Measurements from ENCODE around the gene VARS2. TPM values are rescaled to one million over a fixed set of nuclear protein-coding genes. Genes with fewer than 3 reads are reported as not detected.

The VARS2 gene
- total RNA-seq, 1 donor from 2014 or later = 21.0 TPM

DNA sequence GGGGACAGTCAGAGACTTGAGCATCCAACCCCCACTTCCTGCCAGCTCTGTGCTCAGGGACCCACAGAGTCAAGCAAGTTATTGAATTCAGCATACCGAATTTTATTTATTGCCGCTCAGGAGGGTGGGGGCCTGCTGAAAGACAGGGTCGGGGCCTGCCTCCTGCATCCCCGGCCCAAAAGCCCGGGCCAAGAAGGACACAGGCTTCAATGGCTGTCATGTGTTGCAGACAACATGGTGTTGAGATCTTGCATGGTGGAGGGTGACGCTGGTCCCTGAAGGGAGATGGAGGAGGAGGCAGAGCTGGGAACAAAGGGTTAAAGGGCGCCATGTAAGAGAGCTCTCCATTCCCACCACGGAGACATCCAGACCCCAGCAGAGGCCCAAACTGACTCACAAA is 17.2 kb downstream of the VARS2 start:
- Histone ChIP-seq H3K36me3 (peaks cover 7% of the 10 kb centered on the region), H3K27me3 (ENCODE audit: low read depth) (no peaks in the 10 kb centered on the region), H3K4me1 (peaks cover 11% of the 10 kb centered on the region), H3K4me3 (no peak overlapping the region), H3K9me3 (replicated peaks) (peaks cover 12% of the 10 kb centered on the region), H3K27ac (replicated peaks) (no peak overlapping the region)
- TF ChIP-seq, protein P1, sequence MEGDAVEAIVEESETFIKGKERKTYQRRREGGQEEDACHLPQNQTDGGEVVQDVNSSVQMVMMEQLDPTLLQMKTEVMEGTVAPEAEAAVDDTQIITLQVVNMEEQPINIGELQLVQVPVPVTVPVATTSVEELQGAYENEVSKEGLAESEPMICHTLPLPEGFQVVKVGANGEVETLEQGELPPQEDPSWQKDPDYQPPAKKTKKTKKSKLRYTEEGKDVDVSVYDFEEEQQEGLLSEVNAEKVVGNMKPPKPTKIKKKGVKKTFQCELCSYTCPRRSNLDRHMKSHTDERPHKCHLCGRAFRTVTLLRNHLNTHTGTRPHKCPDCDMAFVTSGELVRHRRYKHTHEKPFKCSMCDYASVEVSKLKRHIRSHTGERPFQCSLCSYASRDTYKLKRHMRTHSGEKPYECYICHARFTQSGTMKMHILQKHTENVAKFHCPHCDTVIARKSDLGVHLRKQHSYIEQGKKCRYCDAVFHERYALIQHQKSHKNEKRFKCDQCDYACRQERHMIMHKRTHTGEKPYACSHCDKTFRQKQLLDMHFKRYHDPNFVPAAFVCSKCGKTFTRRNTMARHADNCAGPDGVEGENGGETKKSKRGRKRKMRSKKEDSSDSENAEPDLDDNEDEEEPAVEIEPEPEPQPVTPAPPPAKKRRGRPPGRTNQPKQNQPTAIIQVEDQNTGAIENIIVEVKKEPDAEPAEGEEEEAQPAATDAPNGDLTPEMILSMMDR (IDR thresholded peaks at IDR 0.05; ENCODE audit: borderline replicate concordance) = no peak
- intact Hi-C loops (cut with micrococcal nuclease) = no loop called here
- no peak for DNase-seq

DNA sequence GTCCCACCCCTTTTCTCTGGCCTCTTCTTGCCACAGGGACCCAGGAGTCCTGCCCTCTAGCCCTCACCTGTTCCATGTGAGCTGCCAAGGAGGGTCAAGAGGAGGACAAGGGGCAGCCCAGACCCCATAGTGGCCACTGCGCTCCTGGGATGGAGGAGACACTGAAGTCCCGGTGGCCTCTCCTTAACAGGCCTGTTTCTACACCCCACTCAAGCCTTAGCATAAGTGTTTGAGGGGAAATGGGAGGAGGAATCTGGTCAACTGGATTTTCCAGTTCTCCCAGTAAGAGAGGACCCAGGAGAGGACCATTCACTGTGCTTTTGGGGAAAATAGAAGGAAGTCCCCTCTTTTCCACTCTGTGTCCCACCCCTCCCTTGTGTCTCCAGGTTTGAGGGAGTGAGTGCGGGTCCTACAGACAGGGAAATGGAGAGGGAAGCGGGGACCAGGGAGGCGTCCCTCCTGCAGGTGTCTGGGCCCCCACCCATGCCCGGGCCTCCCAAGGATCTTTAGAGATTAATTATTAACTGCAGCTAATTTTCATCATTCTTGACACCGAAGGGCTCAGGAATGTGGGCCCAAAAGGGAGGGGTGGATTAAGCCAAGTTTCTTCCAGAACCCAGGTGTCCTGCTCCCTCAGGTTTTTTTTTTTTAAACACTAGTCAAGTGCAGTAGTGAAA is 18.1 kb downstream of the VARS2 start, which contains the start of gene SFTA2:
Gene SFTA2, minus strand, starts transcription at position 202 of the 677 bp plus-strand sequence. Its CDS starts 74 bp downstream, at position 128.
- TF ChIP-seq, protein P1 (IDR thresholded peaks at IDR 0.05; ENCODE audit: borderline replicate concordance) = no peak
- DNase-seq = no peak
- peaks cover 5% of the 10 kb centered on the region for H3K36me3 ChIP-seq
- peaks cover 2% of the 10 kb centered on the region for H3K4me1 ChIP-seq
- intact Hi-C loops (cut with micrococcal nuclease) = no loop called here
- H3K27ac ChIP-seq (replicated peaks) = no peak within 1 kb of the TSS
- H3K27me3 ChIP-seq (ENCODE audit: low read depth) = peaks cover 1% of the 10 kb centered on the region
- H3K9me3 ChIP-seq (replicated peaks) = peaks cover 12% of the 10 kb centered on the region
- H3K4me3 ChIP-seq = no peak within 1 kb of the TSS

- intact Hi-C loops (cut with micrococcal nuclease) = no loop called here
- TF ChIP-seq, protein P1 (IDR thresholded peaks at IDR 0.05; ENCODE audit: borderline replicate concordance) = no peak
Observed at GRCh38 chr6:30932665-30933365, 18.8 kb downstream of the VARS2 start.

GRCh38 chr6:30935018-30935417 is 21.0 kb downstream of the VARS2 start:
- no peaks in the 10 kb centered on the region for H3K9me3 ChIP-seq (replicated peaks)
- peaks cover 12% of the 10 kb centered on the region for H3K27me3 ChIP-seq (ENCODE audit: low read depth)
- TF ChIP-seq, protein P1 (IDR thresholded peaks at IDR 0.05; ENCODE audit: borderline replicate concordance) = no peak
- no peak overlapping the region for H3K4me3 ChIP-seq
- H3K4me1 ChIP-seq = no peaks in the 10 kb centered on the region
- intact Hi-C loops (cut with micrococcal nuclease) = no loop called here
- DNase-seq = no peak
- no peak overlapping the region for H3K27ac ChIP-seq (replicated peaks)
- no peaks in the 10 kb centered on the region for H3K36me3 ChIP-seq

More at GRCh38 chr6:30932665-30933365, 18.8 kb downstream of the VARS2 start:
- Histone ChIP-seq H3K27ac (replicated peaks) (no peak overlapping the region), H3K27me3 (ENCODE audit: low read depth) (peaks cover 4% of the 10 kb centered on the region), H3K9me3 (replicated peaks) (peaks cover 12% of the 10 kb centered on the region), H3K4me3 (no peak overlapping the region), H3K4me1 (no peaks in the 10 kb centered on the region), H3K36me3 (peaks cover 5% of the 10 kb centered on the region)
- DNase-seq = no peak

DNA sequence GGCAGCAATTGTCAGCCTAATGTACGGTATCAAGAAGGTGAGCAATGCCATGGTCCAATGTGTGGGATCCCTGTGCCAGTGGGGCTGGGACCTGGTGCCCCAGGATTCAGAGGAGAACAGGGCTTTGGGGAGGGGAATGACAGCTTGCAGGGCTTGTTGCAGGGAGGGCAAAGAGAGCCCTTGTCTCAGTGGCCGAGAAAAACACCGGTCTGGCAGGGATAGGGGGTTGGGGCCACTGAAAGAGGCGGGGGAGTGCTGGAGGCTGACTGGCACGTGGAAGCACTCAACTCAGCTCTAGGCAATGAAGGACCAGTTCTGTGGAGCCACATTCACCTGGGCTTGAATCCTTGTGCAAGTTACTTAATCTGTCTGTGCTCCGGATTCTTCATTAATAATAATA is 23.2 kb downstream of the VARS2 start:
- DNase-seq = no peak
- intact Hi-C loops (cut with micrococcal nuclease) = no loop called here

More for the DNA sequence above, 23.2 kb downstream of the VARS2 start:
- H3K9me3 ChIP-seq (replicated peaks) = no peaks in the 10 kb centered on the region
- no peak overlapping the region for H3K27ac ChIP-seq (replicated peaks)
- TF ChIP-seq, protein P1 (IDR thresholded peaks at IDR 0.05; ENCODE audit: borderline replicate concordance) = no peak
- peaks cover 2% of the 10 kb centered on the region for H3K4me1 ChIP-seq
- no peaks in the 10 kb centered on the region for H3K36me3 ChIP-seq
- peaks cover 12% of the 10 kb centered on the region for H3K27me3 ChIP-seq (ENCODE audit: low read depth)
- no peak overlapping the region for H3K4me3 ChIP-seq
